SK-N-SH treated with all-trans-retinoic acid at 6 μM for 48 hours (cell line): Measurements from ENCODE around the gene CDK14.
A peak's percentile ranks its signal among the peaks of the same experiment; 100 is the strongest.

ENCODE experiments used
- ATAC-seq: fragments of 200-7000 bp; cut with Tn5 transposase; 3 replicates; pipeline ENCODE4 v1.9.1; 2020; ENCODE audit warnings: mild to moderate bottlenecking, moderate library complexity
- ARNTL ChIP-seq: fragments of 450-650 bp; formaldehyde crosslinking; IDR thresholded peaks from 2 replicates; pipeline ENCODE4 v1.5.0; 2020; ENCODE audit warnings: low read depth, mild to moderate bottlenecking, moderate library complexity, borderline replicate concordance
- BACH2 ChIP-seq: fragments of 250-450 bp; sonication (Bioruptor Pico); IDR thresholded peaks from 2 replicates; pipeline ENCODE4 v1.9.0; 2021; ENCODE audit warnings: mild to moderate bottlenecking, borderline replicate concordance
- CSDC2 ChIP-seq: fragments of 250-450 bp; sonication (Bioruptor Pico); IDR thresholded peaks from 2 replicates; pipeline ENCODE4 v1.5.0; 2020; ENCODE audit warnings: mild to moderate bottlenecking, moderate library complexity
- CSRNP3 ChIP-seq: fragments of 250-450 bp; sonication (Bioruptor Pico); IDR thresholded peaks from 2 replicates; pipeline ENCODE4 v1.5.1; 2021; ENCODE audit warnings: mild to moderate bottlenecking, moderate library complexity
- ESRRG ChIP-seq: fragments of 250-450 bp; sonication (Bioruptor Pico); IDR thresholded peaks from 2 replicates; pipeline ENCODE4 v1.6.1; 2021; ENCODE audit warnings: mild to moderate bottlenecking
- GLIS3 ChIP-seq: fragments of 250-450 bp; sonication (Bioruptor Pico); IDR thresholded peaks from 2 replicates; pipeline ENCODE4 v1.5.0; 2020; ENCODE audit warnings: mild to moderate bottlenecking, moderate library complexity
- ISL1 ChIP-seq: fragments of 250-450 bp; sonication (Bioruptor Pico); IDR thresholded peaks from 2 replicates; pipeline ENCODE4 v2.1.2; 2022; ENCODE audit warnings: mild to moderate bottlenecking, moderate library complexity
- OSR1 ChIP-seq: fragments of 250-450 bp; sonication (Bioruptor Pico); IDR thresholded peaks from 2 replicates; pipeline ENCODE4 v1.8.0; 2022; ENCODE audit warnings: moderate library complexity, mild to moderate bottlenecking, inconsistent platforms
- PATZ1 ChIP-seq: fragments of 250-450 bp; sonication (Bioruptor Pico); IDR thresholded peaks from 2 replicates; pipeline ENCODE4 v1.8.0; 2020; ENCODE audit warnings: mild to moderate bottlenecking, moderate library complexity, borderline replicate concordance
- PPARA ChIP-seq: fragments of 250-450 bp; sonication (Bioruptor Pico); IDR thresholded peaks from 2 replicates; pipeline ENCODE4 v1.5.0; 2020; ENCODE audit warnings: mild to moderate bottlenecking, borderline replicate concordance
- RARB ChIP-seq: fragments of 250-450 bp; sonication (Bioruptor Pico); IDR thresholded peaks from 2 replicates; pipeline ENCODE4 v1.8.0; 2021; ENCODE audit warnings: mild to moderate bottlenecking, moderate library complexity
- SNAI2 ChIP-seq: fragments of 250-450 bp; sonication (Bioruptor Pico); IDR thresholded peaks from 2 replicates; pipeline ENCODE4 v1.5.0; 2020; ENCODE audit warnings: mild to moderate bottlenecking, moderate library complexity
- TCF4 ChIP-seq: fragments of 250-450 bp; sonication (Bioruptor Pico); IDR thresholded peaks from 2 replicates; pipeline ENCODE4 v1.8.0; 2021; ENCODE audit warnings: mild to moderate bottlenecking, moderate library complexity, borderline replicate concordance
- TOX ChIP-seq: fragments of 250-450 bp; sonication (Bioruptor Pico); IDR thresholded peaks from 2 replicates; pipeline ENCODE4 v1.8.0; 2021; ENCODE audit warnings: mild to moderate bottlenecking, moderate library complexity, borderline replicate concordance
- ZC3H10 ChIP-seq: fragments of 250-450 bp; sonication (Bioruptor Pico); IDR thresholded peaks from 2 replicates; pipeline ENCODE4 v1.5.1; 2021; ENCODE audit warnings: mild to moderate bottlenecking, moderate library complexity
- ZFP3 ChIP-seq: fragments of 250-450 bp; sonication (Bioruptor Pico); IDR thresholded peaks from 2 replicates; pipeline ENCODE4 v1.5.0; 2020; ENCODE audit warnings: mild to moderate bottlenecking, moderate library complexity
- ZFP30 ChIP-seq: fragments of 450-650 bp; formaldehyde crosslinking; IDR thresholded peaks from 2 replicates; pipeline ENCODE4 v1.5.0; 2022; ENCODE audit warnings: mild to moderate bottlenecking, moderate library complexity
- ZNF565 ChIP-seq: fragments of 450-650 bp; formaldehyde crosslinking; conservative IDR thresholded peaks from 2 replicates; pipeline ENCODE4 v1.5.0; 2020; ENCODE audit warnings: low read depth, mild to moderate bottlenecking, moderate library complexity
- ZNF70 ChIP-seq: fragments of 450-650 bp; formaldehyde crosslinking; IDR thresholded peaks from 2 replicates; pipeline ENCODE4 v1.5.0; 2020; ENCODE audit warnings: mild to moderate bottlenecking, moderate library complexity
- ZNF8 ChIP-seq: fragments of 450-650 bp; formaldehyde crosslinking; IDR thresholded peaks from 2 replicates; pipeline ENCODE4 v1.5.0; 2020; ENCODE audit warnings: mild to moderate bottlenecking, moderate library complexity
- TF ChIP-seq, protein P1 (sequence below): fragments of 250-450 bp; sonication (Bioruptor Pico); IDR thresholded peaks from 2 replicates; pipeline ENCODE4 v1.8.0; 2021; ENCODE audit warnings: low read depth, mild to moderate bottlenecking, moderate library complexity, borderline replicate concordance
- TF ChIP-seq, protein P2 (sequence below): fragments of 250-450 bp; sonication (Bioruptor Pico); IDR thresholded peaks from 2 replicates; pipeline ENCODE4 v1.5.1; 2020; ENCODE audit warnings: low read depth, mild to moderate bottlenecking, moderate library complexity
- TF ChIP-seq, protein P3 (sequence below): fragments of 250-450 bp; sonication (Bioruptor Pico); IDR thresholded peaks from 2 replicates; pipeline ENCODE4 v1.5.0; 2020; ENCODE audit warnings: mild to moderate bottlenecking, moderate library complexity

CDK14 gene

DNA sequence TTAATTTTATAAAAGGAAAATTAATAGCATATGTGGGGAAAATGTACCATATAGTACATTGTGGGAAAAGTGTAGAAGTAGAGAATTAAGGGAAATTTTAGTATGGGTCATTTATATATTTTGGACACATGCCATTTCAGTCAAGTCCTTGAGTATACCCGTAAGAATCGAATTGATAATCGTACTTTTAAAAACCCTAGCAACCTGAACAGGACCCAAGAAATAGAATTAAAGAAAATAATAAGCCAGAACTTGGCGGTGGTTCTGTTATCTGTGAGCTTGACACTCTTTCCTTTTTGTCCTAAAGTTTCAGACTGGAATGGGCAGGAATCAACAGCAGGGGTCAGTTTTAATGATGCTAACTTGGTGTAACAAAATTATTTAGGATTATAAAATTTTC lies 221.0 kb downstream of the CDK14 start:
- TF ChIP-seq ISL1, result peak; percentile 2; the same call in 1 of the 2 replicates
- TF ChIP-seq, protein P1, sequence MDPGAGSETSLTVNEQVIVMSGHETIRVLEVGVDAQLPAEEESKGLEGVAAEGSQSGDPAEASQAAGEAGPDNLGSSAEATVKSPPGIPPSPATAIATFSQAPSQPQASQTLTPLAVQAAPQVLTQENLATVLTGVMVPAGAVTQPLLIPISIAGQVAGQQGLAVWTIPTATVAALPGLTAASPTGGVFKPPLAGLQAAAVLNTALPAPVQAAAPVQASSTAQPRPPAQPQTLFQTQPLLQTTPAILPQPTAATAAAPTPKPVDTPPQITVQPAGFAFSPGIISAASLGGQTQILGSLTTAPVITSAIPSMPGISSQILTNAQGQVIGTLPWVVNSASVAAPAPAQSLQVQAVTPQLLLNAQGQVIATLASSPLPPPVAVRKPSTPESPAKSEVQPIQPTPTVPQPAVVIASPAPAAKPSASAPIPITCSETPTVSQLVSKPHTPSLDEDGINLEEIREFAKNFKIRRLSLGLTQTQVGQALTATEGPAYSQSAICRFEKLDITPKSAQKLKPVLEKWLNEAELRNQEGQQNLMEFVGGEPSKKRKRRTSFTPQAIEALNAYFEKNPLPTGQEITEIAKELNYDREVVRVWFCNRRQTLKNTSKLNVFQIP (CRISPR knock-in tag), result no peak
- peak; percentile 21; the same call in 2 of the 3 replicates for ATAC-seq

GRCh38 chr7:90817846-90818245 lies 221.7 kb downstream of the CDK14 start:
- peak; percentile 4; the same call in 2 of the 3 replicates for ATAC-seq
- TF ChIP-seq ISL1 (no peak), ZFP30 (CRISPR knock-in tag) (no peak), ESRRG (CRISPR knock-in tag) (no peak), TOX (CRISPR knock-in tag) (no peak), ZNF565 (CRISPR knock-in tag) (no peak), SNAI2 (no peak), RARB (CRISPR knock-in tag) (no peak), OSR1 (CRISPR knock-in tag) (no peak), ZFP3 (CRISPR knock-in tag) (no peak), ARNTL (CRISPR knock-in tag) (no peak), ZC3H10 (CRISPR knock-in tag) (no peak), BACH2 (CRISPR knock-in tag) (no peak), ZNF8 (CRISPR knock-in tag) (no peak), PPARA (CRISPR knock-in tag) (no peak), GLIS3 (CRISPR knock-in tag) (no peak)
- TF ChIP-seq, protein P2, sequence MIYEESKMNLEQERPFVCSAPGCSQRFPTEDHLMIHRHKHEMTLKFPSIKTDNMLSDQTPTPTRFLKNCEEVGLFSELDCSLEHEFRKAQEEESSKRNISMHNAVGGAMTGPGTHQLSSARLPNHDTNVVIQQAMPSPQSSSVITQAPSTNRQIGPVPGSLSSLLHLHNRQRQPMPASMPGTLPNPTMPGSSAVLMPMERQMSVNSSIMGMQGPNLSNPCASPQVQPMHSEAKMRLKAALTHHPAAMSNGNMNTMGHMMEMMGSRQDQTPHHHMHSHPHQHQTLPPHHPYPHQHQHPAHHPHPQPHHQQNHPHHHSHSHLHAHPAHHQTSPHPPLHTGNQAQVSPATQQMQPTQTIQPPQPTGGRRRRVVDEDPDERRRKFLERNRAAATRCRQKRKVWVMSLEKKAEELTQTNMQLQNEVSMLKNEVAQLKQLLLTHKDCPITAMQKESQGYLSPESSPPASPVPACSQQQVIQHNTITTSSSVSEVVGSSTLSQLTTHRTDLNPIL (CRISPR knock-in tag), result no peak
- TF ChIP-seq, protein P1 (CRISPR knock-in tag), result no peak
- TF ChIP-seq, protein P3, sequence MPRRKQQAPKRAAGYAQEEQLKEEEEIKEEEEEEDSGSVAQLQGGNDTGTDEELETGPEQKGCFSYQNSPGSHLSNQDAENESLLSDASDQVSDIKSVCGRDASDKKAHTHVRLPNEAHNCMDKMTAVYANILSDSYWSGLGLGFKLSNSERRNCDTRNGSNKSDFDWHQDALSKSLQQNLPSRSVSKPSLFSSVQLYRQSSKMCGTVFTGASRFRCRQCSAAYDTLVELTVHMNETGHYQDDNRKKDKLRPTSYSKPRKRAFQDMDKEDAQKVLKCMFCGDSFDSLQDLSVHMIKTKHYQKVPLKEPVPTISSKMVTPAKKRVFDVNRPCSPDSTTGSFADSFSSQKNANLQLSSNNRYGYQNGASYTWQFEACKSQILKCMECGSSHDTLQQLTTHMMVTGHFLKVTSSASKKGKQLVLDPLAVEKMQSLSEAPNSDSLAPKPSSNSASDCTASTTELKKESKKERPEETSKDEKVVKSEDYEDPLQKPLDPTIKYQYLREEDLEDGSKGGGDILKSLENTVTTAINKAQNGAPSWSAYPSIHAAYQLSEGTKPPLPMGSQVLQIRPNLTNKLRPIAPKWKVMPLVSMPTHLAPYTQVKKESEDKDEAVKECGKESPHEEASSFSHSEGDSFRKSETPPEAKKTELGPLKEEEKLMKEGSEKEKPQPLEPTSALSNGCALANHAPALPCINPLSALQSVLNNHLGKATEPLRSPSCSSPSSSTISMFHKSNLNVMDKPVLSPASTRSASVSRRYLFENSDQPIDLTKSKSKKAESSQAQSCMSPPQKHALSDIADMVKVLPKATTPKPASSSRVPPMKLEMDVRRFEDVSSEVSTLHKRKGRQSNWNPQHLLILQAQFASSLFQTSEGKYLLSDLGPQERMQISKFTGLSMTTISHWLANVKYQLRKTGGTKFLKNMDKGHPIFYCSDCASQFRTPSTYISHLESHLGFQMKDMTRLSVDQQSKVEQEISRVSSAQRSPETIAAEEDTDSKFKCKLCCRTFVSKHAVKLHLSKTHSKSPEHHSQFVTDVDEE (CRISPR knock-in tag), result no peak

DNA sequence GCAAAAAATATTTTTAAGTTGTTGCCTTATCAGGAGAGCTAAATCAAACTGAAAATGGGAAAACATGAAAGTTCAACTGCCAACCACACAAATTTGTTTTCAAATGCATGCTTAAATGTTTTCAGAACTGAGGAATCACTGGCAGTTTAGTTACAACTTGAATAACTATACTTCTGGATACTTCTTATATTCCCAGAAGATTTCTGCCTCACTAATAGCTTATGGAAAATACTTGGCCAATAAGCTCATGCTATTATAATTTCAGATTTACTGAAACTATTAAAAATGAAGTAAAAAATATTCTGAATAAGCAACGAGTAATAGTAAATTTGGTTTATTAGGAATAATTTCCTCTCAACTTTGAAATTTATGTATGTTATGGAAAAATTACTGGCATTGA lies 222.2 kb downstream of the CDK14 start:
- no peak for ATAC-seq
- TF ChIP-seq RARB (CRISPR knock-in tag), result no peak
- no peak for TF ChIP-seq CSRNP3
- TF ChIP-seq ZNF8 (CRISPR knock-in tag), result no peak
- TF ChIP-seq GLIS3 (CRISPR knock-in tag), result no peak
- no peak for TF ChIP-seq ZNF565 (CRISPR knock-in tag)
- no peak for TF ChIP-seq CSDC2 (CRISPR knock-in tag)
- no peak for TF ChIP-seq ESRRG (CRISPR knock-in tag)
- TF ChIP-seq ZNF70 (CRISPR knock-in tag), result no peak
- TF ChIP-seq TCF4 (CRISPR knock-in tag), result no peak
- TF ChIP-seq, protein P3 (CRISPR knock-in tag), result no peak
- no peak for TF ChIP-seq TOX (CRISPR knock-in tag)
- no peak for TF ChIP-seq PPARA (CRISPR knock-in tag)
- TF ChIP-seq BACH2 (CRISPR knock-in tag), result no peak
- TF ChIP-seq ISL1, result no peak
- TF ChIP-seq SNAI2, result no peak
- no peak for TF ChIP-seq OSR1 (CRISPR knock-in tag)
- no peak for TF ChIP-seq PATZ1 (CRISPR knock-in tag)
- no peak for TF ChIP-seq ZFP30 (CRISPR knock-in tag)
